NCI-H510A treated with DMSO at 0.1 percent for 48 hours (cell line): ENCODE data around the gene SNCAIP.

Experiments used
- DNase-seq: peaks from one replicate; lab custom pipeline; 2025; lab: John Stamatoyannopoulos, UW

Gene SNCAIP

GRCh38 chr5:122426301-122426700 is 114.3 kb downstream of the SNCAIP start:
- no peak for DNase-seq

DNA sequence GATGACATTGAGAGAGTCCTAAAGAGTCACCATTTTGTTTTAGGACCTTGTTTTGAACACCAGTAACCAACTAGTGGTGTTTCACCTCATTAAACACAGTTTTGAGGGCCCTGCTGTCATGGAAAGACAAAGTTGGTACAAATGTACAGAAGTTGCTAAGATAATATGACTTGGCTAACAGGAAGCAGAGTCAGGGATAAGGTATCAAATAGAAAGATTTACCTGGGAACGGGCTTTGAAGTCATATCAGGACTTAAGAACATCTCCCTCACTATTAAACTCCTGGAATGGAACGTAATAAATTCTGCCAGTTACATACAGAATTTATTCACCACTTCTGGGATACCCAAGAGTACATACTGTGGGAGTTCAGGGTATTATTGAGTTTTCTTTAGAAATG is 115.6 kb downstream of the SNCAIP start:
- DNase-seq, result no peak

- no peak for DNase-seq
Observed at GRCh38 chr5:122429545-122430318, 117.7 kb downstream of the SNCAIP start.

GRCh38 chr5:122430319-122430586 is 118.2 kb downstream of the SNCAIP start:
- no peak for DNase-seq

- no peak for DNase-seq
Observed at GRCh38 chr5:122431298-122431697, 119.3 kb downstream of the SNCAIP start.

DNA sequence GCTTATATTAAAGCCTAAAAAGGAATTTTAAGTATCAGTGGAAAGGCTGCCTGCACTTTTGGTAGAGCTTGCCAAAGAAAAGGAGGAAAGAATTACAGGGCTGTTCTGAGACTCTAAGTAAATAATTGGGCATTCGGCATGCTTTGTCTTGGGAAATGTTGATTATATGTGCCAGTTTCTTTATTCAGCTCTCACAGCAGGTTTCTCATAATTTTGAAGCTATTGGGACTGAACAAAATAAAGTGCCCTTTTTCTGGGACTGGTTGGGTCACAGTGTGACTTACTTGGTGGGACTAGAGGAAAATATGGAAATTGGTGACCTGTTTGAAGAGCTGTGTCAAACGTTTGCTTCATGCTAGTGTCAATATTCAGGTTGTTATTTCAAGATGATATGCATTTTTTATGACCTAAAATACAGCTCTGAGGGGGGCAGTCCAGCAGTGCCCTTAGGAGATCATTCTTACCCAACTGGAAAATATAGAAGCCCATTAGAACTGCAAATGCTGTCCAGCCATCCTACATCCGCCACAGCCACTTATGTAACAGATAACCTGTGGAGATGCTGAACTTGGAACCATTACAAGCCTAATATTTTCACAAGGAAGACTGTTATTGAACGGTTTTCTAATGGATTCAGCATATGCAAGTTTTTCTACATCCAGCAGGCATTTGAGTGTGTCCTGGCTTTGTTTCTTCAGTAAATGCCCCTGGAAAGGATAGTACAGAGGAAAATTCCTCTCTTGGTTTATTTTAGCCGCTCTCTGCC is 122.4 kb downstream of the SNCAIP start:
- no peak for DNase-seq

GRCh38 chr5:122435234-122435633 is 123.2 kb downstream of the SNCAIP start:
- DNase-seq, result no peak

GRCh38 chr5:122435761-122436160 is 123.7 kb downstream of the SNCAIP start:
- DNase-seq, result no peak

GRCh38 chr5:122436615-122437014 is 124.6 kb downstream of the SNCAIP start:
- no peak for DNase-seq

- no peak for DNase-seq
Observed at GRCh38 chr5:122439645-122440044, 127.6 kb downstream of the SNCAIP start.

GRCh38 chr5:122442938-122443337 is 130.9 kb downstream of the SNCAIP start:
- no peak for DNase-seq

- no peak for DNase-seq
Observed at GRCh38 chr5:122444411-122444810, 132.4 kb downstream of the SNCAIP start.

DNA sequence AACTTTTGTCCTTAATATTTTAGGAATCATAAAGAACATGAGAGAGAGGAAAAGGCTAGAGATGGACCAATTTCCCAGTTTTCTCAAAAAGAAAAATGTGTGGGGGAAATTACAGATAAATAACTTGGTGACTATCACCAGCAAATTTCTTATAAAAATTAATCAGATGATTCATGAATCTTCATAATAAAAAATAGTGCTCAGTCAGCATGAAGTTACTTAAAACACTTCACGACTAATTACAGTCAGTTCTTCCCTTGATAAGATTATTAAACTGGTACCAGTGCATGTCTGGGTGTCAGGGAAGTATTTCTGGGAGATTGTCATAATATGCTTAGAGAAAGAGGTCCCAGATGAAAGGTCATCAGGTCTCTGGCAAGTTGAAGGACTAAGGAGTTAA is 133.0 kb downstream of the SNCAIP start:
- no peak for DNase-seq

DNA sequence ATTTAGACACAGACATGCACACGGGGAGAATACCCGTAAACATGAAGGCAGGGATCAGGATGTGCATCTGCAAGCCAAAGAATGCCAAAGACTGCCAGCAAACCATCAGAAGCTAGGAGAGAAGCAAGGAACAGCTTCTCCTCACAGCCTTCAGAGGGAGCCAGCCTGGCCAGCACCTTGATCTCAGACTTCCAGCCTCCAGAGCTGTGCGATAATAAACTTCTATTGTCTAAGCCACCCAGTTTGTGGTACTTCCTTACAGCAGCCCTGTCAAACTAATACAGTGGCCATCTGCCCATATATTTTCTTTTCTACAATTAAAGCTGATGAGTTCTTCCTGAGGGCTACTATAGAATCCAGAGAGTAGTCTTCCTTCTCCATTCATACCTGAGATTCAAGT is 135.0 kb downstream of the SNCAIP start:
- DNase-seq, result no peak

- no peak for DNase-seq
Observed at GRCh38 chr5:122447879-122448278, 135.8 kb downstream of the SNCAIP start.

GRCh38 chr5:122454541-122454940 is 142.5 kb downstream of the SNCAIP start:
- DNase-seq, result no peak

DNA sequence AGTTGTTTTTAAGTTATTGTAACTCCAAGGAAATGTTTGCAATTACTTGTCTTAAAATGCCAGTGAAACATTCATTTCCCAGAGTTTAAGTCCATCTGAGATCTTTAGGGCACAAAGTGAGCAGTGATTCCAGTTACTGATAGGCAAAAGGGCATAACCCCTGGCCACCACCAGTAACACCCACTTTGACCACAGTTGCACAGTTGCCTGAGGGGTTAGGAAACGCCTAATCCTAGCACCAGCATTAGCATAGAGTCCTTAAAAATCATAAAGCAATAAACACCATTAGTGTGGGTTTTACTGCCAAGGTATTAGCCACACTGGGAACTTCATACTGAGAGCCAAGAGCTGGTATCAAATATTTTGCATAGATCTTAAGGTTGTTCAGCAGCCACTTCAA is 143.9 kb downstream of the SNCAIP start:
- no peak for DNase-seq

DNA sequence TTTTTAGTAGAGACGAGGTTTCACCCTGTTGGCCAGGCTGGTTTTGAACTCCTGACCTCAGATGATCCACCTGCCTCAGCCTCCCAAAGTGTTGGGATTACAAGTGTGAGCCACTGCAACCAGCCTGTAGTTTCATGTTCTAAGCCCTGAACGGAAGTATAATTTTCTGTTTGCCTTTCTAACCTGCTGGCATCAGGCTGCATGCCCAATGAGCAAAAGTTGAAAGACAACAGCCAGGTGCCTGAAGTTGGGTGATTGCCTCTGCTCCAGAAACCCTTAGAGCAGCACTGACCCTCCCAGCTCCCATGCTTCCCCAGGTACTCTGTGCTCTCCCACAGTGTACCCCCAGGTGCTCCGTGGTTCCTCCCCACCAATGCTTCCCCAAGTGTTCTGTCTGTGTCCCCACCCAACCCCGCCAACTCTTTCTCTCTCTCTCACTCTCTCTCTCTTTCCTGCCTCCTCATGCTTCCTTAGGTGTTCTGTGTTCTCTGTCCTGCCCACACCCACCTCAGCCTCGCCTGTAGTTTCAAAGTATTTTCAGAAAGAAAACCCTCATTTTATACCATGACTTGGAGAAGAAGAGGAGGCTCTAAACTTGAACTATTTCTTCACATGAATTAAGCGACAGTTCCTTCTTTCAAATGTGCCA is 145.3 kb downstream of the SNCAIP start:
- DNase-seq, result no peak

DNA sequence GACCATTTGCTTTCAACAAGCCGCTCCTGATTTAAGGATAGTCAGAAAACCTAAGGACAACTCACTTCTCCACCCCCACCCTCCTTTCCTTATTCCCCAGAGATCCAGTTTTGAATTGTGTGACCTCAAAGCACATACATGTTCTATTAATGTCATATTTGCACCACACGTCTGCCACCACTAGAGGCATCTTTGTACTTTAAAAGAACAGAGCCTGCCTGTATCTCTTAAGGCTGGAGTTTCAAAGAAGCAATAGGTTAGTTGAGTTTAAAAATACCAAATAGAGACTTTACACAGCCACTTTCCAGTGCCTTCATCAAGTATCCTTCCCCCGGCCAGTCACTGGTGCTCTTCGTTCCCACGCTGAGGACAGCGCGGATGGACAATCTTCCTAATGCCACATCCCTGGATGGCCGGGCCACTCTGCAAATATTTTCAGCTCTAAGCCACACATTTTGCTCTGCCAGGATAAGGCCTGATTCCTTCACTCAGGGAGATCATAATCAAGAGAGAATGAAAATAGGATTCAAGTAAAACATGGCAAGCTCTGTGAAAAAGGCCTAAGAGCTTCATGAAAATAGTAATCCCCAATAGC is 146.3 kb downstream of the SNCAIP start:
- DNase-seq, result no peak

DNA sequence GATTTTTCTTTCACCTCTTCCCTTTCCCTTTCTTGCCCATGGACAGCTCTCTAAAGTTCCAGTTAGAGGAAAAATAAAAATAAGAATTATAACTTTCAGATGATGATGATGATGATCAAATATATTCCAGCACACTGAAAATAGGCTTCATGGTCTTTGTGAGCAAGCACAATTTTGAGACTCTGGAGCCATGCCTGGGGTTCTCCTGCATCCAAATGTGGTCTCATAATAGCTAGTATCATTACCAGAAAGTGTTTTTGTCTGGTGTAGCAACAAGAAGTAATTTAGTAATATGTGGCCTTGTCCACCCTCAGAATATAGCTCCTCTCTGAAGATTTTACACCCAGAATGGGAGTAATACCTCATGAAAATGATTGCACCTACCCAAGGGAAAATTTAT is 150.4 kb downstream of the SNCAIP start:
- no peak for DNase-seq

- no peak for DNase-seq
Observed at GRCh38 chr5:122463221-122463620, 151.2 kb downstream of the SNCAIP start.

DNA sequence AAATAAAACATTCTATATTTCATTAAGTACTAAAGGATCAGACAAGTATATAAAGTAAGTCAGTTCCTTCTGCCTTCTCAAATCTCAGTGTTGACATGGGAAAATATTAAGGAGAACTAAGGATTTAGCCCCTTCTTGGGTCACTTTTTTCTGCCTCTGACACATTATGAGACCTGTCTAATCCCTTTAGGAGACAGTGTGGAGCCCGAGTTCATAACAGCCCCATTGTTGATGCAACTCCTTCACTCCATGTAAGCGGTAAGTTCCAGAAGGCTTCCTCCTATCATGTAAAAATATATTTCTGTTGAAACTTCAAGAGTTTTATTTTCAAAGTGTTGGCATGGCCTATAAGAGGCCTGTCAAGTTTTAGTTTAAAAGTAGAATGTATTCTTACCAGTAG is 152.2 kb downstream of the SNCAIP start:
- no peak for DNase-seq

GRCh38 chr5:122465031-122465577 is 153.1 kb downstream of the SNCAIP start:
- no peak for DNase-seq
